22Rv1 (cell line): ENCODE results near the gene SLC52A3.

Experiments used
- ZFX ChIP-seq: fragments of 450-650 bp; IDR thresholded peaks from 2 replicates; pipeline ENCODE4 v1.6.1; 2017; ENCODE audit warnings: antibody characterized with exemption, borderline replicate concordance
- TF ChIP-seq, protein P1 (sequence below): fragments of 450-650 bp; IDR thresholded peaks from 2 replicates; pipeline ENCODE4 v1.5.1; 2017; ENCODE audit warnings: mild to moderate bottlenecking

DNA sequence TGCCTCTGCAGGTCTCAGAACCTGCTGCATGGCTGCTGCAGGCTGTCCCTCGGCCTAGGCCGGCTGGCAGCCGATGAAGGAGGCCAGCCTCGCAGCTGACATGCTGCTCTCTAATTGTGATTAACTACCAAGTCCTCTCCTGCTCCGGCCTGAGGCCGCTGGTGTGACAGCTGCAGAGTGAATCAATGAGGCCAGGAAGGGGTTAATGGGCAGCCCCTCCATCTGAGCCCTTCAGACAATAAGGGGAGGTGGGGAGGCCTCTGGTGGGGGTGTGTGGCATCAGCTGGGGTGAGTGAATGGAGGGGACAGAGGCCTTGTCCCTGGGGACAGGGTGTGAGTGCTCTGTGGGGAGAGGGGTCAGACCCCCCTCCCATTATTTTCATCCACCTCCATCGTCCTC is 34.4 kb downstream of the SLC52A3 start:
- TF ChIP-seq, protein P1, sequence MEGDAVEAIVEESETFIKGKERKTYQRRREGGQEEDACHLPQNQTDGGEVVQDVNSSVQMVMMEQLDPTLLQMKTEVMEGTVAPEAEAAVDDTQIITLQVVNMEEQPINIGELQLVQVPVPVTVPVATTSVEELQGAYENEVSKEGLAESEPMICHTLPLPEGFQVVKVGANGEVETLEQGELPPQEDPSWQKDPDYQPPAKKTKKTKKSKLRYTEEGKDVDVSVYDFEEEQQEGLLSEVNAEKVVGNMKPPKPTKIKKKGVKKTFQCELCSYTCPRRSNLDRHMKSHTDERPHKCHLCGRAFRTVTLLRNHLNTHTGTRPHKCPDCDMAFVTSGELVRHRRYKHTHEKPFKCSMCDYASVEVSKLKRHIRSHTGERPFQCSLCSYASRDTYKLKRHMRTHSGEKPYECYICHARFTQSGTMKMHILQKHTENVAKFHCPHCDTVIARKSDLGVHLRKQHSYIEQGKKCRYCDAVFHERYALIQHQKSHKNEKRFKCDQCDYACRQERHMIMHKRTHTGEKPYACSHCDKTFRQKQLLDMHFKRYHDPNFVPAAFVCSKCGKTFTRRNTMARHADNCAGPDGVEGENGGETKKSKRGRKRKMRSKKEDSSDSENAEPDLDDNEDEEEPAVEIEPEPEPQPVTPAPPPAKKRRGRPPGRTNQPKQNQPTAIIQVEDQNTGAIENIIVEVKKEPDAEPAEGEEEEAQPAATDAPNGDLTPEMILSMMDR = no peak
- TF ChIP-seq ZFX = no peak
